GM23338 (cell line): ENCODE results near the gene SLC41A2. TPM values are rescaled to one million over a fixed set of nuclear protein-coding genes. Genes with fewer than 3 reads are reported as not detected.

Experiments
- ATAC-seq: fragments of 200-7000 bp; cut with Tn5 transposase; 3 replicates; pipeline ENCODE4 v1.9.1; 2020
- DNase-seq: peaks from one replicate; pipeline ENCODE4 v3.0.0-alpha.2; 2015; ENCODE audit warnings: low spot score
- H2AFZ ChIP-seq: fragments of 200-600 bp; sonication (generic); 2 replicates; pipeline ENCODE4 v1.8.0; 2016; ENCODE audit warnings: antibody characterized with exemption, mild to moderate bottlenecking, moderate library complexity
- H3F3A ChIP-seq: fragments of 200-600 bp; sonication (generic); replicated peaks from 2 replicates; pipeline ENCODE4 v1.8.0; 2017; ENCODE audit warnings: antibody characterized with exemption, mixed run types, low read depth
- H3K27ac ChIP-seq: fragments of 200-600 bp; sonication (generic); 2 replicates; pipeline ENCODE4 v1.6.1; 2016; ENCODE audit warnings: low read depth
- H3K27me3 ChIP-seq: fragments of 200-600 bp; sonication (generic); 2 replicates; pipeline ENCODE4 v1.8.0; 2016; ENCODE audit warnings: mild to moderate bottlenecking, mixed run types, moderate library complexity; ENCODE audit not compliant: insufficient read depth
- H3K36me3 ChIP-seq: fragments of 200-600 bp; sonication (generic); 2 replicates; pipeline ENCODE4 v1.8.0; 2016; ENCODE audit warnings: mild to moderate bottlenecking; ENCODE audit not compliant: insufficient read depth
- H3K4me1 ChIP-seq: fragments of 200-600 bp; sonication (generic); 2 replicates; pipeline ENCODE4 v1.8.0; 2016; ENCODE audit warnings: mild to moderate bottlenecking, moderate library complexity; ENCODE audit not compliant: insufficient read depth
- H3K4me2 ChIP-seq: fragments of 200-600 bp; sonication (generic); 2 replicates; pipeline ENCODE4 v1.7.1; 2017; ENCODE audit warnings: mixed run types
- H3K4me3 ChIP-seq: fragments of 200-600 bp; sonication (generic); 2 replicates; pipeline ENCODE4 v1.6.1; 2016; ENCODE audit warnings: mixed run types
- H3K79me2 ChIP-seq: fragments of 200-600 bp; sonication (generic); replicated peaks from 2 replicates; pipeline ENCODE4 v1.8.0; 2017; ENCODE audit warnings: mild to moderate bottlenecking; ENCODE audit not compliant: insufficient read depth
- H3K9me2 ChIP-seq: fragments of 200-600 bp; sonication (generic); 2 replicates; pipeline ENCODE4 v1.8.0; 2017; ENCODE audit not compliant: insufficient read depth
- H4K20me1 ChIP-seq: fragments of 200-600 bp; sonication (generic); replicated peaks from 2 replicates; pipeline ENCODE4 v1.8.0; 2017; ENCODE audit warnings: mild to moderate bottlenecking; ENCODE audit not compliant: insufficient read depth
- H3K27ac Mint-ChIP-seq: 2 replicates; pipeline ENCODE4 v1.8.0; 2020; ENCODE audit warnings: inconsistent platforms, mild to moderate bottlenecking, moderate library complexity, mixed read lengths
- H3K27me3 Mint-ChIP-seq: 3 replicates; pipeline ENCODE4 v1.8.0; 2022; ENCODE audit warnings: low read depth, mild to moderate bottlenecking, moderate library complexity, mixed read lengths, inconsistent platforms; ENCODE audit not compliant: insufficient read depth, poor library complexity
- H3K36me3 Mint-ChIP-seq: 3 replicates; pipeline ENCODE4 v1.8.0; 2021; ENCODE audit warnings: low read depth, mild to moderate bottlenecking, inconsistent platforms, moderate library complexity, mixed read lengths
- H3K4me1 Mint-ChIP-seq: 3 replicates; pipeline ENCODE4 v1.8.0; 2020; ENCODE audit warnings: mild to moderate bottlenecking, inconsistent platforms, mixed read lengths
- H3K4me3 Mint-ChIP-seq: 3 replicates; pipeline ENCODE4 v1.8.0; 2021; ENCODE audit warnings: moderate library complexity, mild to moderate bottlenecking, inconsistent platforms, mixed read lengths
- H3K9me3 Mint-ChIP-seq: 3 replicates; pipeline ENCODE4 v1.8.0; 2020; ENCODE audit warnings: moderate library complexity, mild to moderate bottlenecking, inconsistent platforms, mixed read lengths
- CREB1 ChIP-seq: fragments of 250-450 bp; sonication (Bioruptor Pico); IDR thresholded peaks from 2 replicates; pipeline ENCODE4 v1.5.0; 2020; ENCODE audit warnings: low read depth, mild to moderate bottlenecking, moderate library complexity
- ETS1 ChIP-seq: IDR thresholded peaks from 2 replicates; pipeline ENCODE4 v1.6.1; 2016; ENCODE audit warnings: antibody characterized with exemption
- EZH2 ChIP-seq: fragments of 200-600 bp; sonication (generic); IDR thresholded peaks from one replicate; pipeline ENCODE4 v1.8.0; 2017; ENCODE audit warnings: antibody characterized with exemption, mild to moderate bottlenecking, low read depth; ENCODE audit not compliant: unreplicated experiment
- EZH2phosphoT487 ChIP-seq: fragments of 200-600 bp; sonication (generic); IDR thresholded peaks from one replicate; pipeline ENCODE4 v1.8.1; 2018; ENCODE audit warnings: antibody characterized with exemption; ENCODE audit not compliant: unreplicated experiment
- JUNB ChIP-seq: IDR thresholded peaks from one replicate; pipeline ENCODE4 v1.6.1; 2016; ENCODE audit warnings: antibody characterized with exemption; ENCODE audit not compliant: unreplicated experiment
- NANOG ChIP-seq: IDR thresholded peaks from 2 replicates; pipeline ENCODE4 v1.6.1; 2016; ENCODE audit warnings: antibody characterized with exemption, borderline replicate concordance
- POLR2AphosphoS5 ChIP-seq: IDR thresholded peaks from 2 replicates; pipeline ENCODE4 v1.6.1; 2016; ENCODE audit warnings: antibody characterized with exemption, low read depth
- STAT1 ChIP-seq: IDR thresholded peaks from one replicate; pipeline ENCODE4 v1.6.1; 2016; ENCODE audit warnings: antibody characterized with exemption; ENCODE audit not compliant: unreplicated experiment
- ZNF114 ChIP-seq: fragments of 250-450 bp; sonication (Bioruptor Pico); IDR thresholded peaks from 2 replicates; pipeline ENCODE4 v1.5.0; 2020; ENCODE audit warnings: mild to moderate bottlenecking, moderate library complexity
- ZNF331 ChIP-seq: fragments of 250-450 bp; sonication (Bioruptor Pico); IDR thresholded peaks from 2 replicates; pipeline ENCODE4 v1.5.0; 2020; ENCODE audit warnings: low read depth, mild to moderate bottlenecking, moderate library complexity
- polyA plus RNA-seq: library from polyadenylated mRNA; unstranded; fragments of >200 nt; fragmentation: Nextera tagmentation; extraction: Ambion mirVana; gene quantifications from 2 replicates; pipeline ENCODE4 v1.2.1, GENCODE V29; 2016
- total RNA-seq: library from RNA; depleted of rRNA; stranded (reverse); fragments of >200 nt; shearing (Covaris generic); gene quantifications from 2 replicates; pipeline ENCODE4 v1.2.3, GENCODE V29; 2014
- TF ChIP-seq, protein P1 (sequence below): IDR thresholded peaks from one replicate; pipeline ENCODE4 v1.6.1; 2018; ENCODE audit warnings: antibody characterized with exemption; ENCODE audit not compliant: unreplicated experiment
- TF ChIP-seq, protein P2 (sequence below), 2 experiments: fragments of 200-600 bp in 1 of 2; sonication (generic) in 1 of 2; conservative IDR thresholded peaks; 2 replicates each; pipeline versions ENCODE4 v1.5.1 to v1.6.1; 2016 to 2017; ENCODE audit warnings: antibody characterized with exemption in 2 of 2, low read depth in 2 of 2, mild to moderate bottlenecking in 2 of 2, moderate library complexity in 1 of 2
- TF ChIP-seq, protein P3 (sequence below): fragments of 250-450 bp; sonication (Bioruptor Pico); IDR thresholded peaks from 2 replicates; pipeline ENCODE4 v1.5.0; 2020; ENCODE audit warnings: mild to moderate bottlenecking, moderate library complexity

Gene SLC41A2
- total and polyA plus RNA-seq, 2 experiments from 2014 or later = 1.5 to 6.8 TPM

DNA sequence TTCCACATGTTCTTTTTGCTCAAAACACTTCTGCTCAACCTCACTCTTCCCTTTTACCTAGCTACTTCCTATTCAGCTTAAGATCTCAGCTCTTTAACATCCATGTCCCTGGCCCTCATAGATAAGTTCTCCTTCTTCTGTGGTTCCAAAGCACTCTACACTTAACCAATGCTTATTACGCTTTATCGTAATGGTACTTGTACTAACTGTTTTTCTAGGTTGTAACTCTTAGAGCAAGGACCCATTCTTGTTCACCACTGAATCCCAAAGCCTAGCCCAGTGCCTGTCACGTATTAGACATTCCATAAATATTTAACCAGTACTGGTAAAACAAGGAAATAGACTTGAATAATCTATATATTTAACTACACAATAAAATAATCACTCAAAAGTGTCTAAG lies 5.3 kb downstream of the SLC41A2 start:
- peaks cover 7% of the 10 kb centered on the region; the same call in 1 of the 3 replicates for H3K4me1 Mint-ChIP-seq
- TF ChIP-seq, protein P1, sequence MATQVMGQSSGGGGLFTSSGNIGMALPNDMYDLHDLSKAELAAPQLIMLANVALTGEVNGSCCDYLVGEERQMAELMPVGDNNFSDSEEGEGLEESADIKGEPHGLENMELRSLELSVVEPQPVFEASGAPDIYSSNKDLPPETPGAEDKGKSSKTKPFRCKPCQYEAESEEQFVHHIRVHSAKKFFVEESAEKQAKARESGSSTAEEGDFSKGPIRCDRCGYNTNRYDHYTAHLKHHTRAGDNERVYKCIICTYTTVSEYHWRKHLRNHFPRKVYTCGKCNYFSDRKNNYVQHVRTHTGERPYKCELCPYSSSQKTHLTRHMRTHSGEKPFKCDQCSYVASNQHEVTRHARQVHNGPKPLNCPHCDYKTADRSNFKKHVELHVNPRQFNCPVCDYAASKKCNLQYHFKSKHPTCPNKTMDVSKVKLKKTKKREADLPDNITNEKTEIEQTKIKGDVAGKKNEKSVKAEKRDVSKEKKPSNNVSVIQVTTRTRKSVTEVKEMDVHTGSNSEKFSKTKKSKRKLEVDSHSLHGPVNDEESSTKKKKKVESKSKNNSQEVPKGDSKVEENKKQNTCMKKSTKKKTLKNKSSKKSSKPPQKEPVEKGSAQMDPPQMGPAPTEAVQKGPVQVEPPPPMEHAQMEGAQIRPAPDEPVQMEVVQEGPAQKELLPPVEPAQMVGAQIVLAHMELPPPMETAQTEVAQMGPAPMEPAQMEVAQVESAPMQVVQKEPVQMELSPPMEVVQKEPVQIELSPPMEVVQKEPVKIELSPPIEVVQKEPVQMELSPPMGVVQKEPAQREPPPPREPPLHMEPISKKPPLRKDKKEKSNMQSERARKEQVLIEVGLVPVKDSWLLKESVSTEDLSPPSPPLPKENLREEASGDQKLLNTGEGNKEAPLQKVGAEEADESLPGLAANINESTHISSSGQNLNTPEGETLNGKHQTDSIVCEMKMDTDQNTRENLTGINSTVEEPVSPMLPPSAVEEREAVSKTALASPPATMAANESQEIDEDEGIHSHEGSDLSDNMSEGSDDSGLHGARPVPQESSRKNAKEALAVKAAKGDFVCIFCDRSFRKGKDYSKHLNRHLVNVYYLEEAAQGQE = no peak
- no peak for TF ChIP-seq ZNF331 (CRISPR knock-in tag)
- no peak for TF ChIP-seq EZH2phosphoT487
- TF ChIP-seq, protein P2, sequence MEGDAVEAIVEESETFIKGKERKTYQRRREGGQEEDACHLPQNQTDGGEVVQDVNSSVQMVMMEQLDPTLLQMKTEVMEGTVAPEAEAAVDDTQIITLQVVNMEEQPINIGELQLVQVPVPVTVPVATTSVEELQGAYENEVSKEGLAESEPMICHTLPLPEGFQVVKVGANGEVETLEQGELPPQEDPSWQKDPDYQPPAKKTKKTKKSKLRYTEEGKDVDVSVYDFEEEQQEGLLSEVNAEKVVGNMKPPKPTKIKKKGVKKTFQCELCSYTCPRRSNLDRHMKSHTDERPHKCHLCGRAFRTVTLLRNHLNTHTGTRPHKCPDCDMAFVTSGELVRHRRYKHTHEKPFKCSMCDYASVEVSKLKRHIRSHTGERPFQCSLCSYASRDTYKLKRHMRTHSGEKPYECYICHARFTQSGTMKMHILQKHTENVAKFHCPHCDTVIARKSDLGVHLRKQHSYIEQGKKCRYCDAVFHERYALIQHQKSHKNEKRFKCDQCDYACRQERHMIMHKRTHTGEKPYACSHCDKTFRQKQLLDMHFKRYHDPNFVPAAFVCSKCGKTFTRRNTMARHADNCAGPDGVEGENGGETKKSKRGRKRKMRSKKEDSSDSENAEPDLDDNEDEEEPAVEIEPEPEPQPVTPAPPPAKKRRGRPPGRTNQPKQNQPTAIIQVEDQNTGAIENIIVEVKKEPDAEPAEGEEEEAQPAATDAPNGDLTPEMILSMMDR (conservative IDR thresholded peaks at IDR 0.05; ENCODE audit: low read depth in 2 of 2) = no peak
- no peak for TF ChIP-seq ETS1
- TF ChIP-seq, protein P3, sequence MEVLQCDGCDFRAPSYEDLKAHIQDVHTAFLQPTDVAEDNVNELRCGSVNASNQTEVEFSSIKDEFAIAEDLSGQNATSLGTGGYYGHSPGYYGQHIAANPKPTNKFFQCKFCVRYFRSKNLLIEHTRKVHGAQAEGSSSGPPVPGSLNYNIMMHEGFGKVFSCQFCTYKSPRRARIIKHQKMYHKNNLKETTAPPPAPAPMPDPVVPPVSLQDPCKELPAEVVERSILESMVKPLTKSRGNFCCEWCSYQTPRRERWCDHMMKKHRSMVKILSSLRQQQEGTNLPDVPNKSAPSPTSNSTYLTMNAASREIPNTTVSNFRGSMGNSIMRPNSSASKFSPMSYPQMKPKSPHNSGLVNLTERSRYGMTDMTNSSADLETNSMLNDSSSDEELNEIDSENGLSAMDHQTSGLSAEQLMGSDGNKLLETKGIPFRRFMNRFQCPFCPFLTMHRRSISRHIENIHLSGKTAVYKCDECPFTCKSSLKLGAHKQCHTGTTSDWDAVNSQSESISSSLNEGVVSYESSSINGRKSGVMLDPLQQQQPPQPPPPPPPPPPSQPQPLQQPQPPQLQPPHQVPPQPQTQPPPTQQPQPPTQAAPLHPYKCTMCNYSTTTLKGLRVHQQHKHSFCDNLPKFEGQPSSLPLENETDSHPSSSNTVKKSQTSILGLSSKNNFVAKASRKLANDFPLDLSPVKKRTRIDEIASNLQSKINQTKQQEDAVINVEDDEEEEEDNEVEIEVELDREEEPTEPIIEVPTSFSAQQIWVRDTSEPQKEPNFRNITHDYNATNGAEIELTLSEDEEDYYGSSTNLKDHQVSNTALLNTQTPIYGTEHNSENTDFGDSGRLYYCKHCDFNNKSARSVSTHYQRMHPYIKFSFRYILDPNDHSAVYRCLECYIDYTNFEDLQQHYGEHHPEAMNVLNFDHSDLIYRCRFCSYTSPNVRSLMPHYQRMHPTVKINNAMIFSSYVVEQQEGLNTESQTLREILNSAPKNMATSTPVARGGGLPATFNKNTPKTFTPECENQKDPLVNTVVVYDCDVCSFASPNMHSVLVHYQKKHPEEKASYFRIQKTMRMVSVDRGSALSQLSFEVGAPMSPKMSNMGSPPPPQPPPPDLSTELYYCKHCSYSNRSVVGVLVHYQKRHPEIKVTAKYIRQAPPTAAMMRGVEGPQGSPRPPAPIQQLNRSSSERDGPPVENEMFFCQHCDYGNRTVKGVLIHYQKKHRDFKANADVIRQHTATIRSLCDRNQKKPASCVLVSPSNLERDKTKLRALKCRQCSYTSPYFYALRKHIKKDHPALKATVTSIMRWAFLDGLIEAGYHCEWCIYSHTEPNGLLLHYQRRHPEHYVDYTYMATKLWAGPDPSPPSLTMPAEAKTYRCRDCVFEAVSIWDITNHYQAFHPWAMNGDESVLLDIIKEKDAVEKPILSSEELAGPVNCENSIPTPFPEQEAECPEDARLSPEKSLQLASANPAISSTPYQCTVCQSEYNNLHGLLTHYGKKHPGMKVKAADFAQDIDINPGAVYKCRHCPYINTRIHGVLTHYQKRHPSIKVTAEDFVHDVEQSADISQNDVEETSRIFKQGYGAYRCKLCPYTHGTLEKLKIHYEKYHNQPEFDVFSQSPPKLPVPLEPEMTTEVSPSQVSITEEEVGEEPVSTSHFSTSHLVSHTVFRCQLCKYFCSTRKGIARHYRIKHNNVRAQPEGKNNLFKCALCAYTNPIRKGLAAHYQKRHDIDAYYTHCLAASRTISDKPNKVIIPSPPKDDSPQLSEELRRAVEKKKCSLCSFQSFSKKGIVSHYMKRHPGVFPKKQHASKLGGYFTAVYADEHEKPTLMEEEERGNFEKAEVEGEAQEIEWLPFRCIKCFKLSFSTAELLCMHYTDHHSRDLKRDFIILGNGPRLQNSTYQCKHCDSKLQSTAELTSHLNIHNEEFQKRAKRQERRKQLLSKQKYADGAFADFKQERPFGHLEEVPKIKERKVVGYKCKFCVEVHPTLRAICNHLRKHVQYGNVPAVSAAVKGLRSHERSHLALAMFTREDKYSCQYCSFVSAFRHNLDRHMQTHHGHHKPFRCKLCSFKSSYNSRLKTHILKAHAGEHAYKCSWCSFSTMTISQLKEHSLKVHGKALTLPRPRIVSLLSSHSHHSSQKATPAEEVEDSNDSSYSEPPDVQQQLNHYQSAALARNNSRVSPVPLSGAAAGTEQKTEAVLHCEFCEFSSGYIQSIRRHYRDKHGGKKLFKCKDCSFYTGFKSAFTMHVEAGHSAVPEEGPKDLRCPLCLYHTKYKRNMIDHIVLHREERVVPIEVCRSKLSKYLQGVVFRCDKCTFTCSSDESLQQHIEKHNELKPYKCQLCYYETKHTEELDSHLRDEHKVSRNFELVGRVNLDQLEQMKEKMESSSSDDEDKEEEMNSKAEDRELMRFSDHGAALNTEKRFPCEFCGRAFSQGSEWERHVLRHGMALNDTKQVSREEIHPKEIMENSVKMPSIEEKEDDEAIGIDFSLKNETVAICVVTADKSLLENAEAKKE = no peak
- no peak for TF ChIP-seq EZH2
- no peak for TF ChIP-seq NANOG
- TF ChIP-seq JUNB = no peak
- no peak for TF ChIP-seq STAT1
- TF ChIP-seq ZNF114 = no peak
- TF ChIP-seq POLR2AphosphoS5 = no peak
- no peak for TF ChIP-seq CREB1 (CRISPR knock-in tag)
- H3K9me3 Mint-ChIP-seq = no peaks in the 10 kb centered on the region
- H3K27me3 Mint-ChIP-seq = peaks cover 12% of the 10 kb centered on the region
- H3K4me2 ChIP-seq = no peak overlapping the region
- no peaks in the 10 kb centered on the region for H3F3A ChIP-seq
- no peak overlapping the region for H3K27ac ChIP-seq
- ATAC-seq (no peak), DNase-seq (no peak)
- no peaks in the 10 kb centered on the region for H3K9me2 ChIP-seq
- peaks cover 18% of the 10 kb centered on the region for H3K27me3 ChIP-seq
- H3K36me3 ChIP-seq = no peaks in the 10 kb centered on the region
- H3K36me3 Mint-ChIP-seq = no peaks in the 10 kb centered on the region
- H3K4me3 ChIP-seq = no peak overlapping the region
- H3K4me1 ChIP-seq = no peaks in the 10 kb centered on the region
- H4K20me1 ChIP-seq = peaks cover 10% of the 10 kb centered on the region
- H2AFZ ChIP-seq = no peak overlapping the region
- no peak overlapping the region for H3K4me3 Mint-ChIP-seq
- H3K27ac Mint-ChIP-seq = no peak overlapping the region
- H3K79me2 ChIP-seq = no peaks in the 10 kb centered on the region
